Activated CD4-positive, alpha-beta T cell treated with anti-CD3 and anti-CD28 coated beads, Interleukin-2, amount 50 U/mL, for 4 hours (primary cell): Measurements from ENCODE around the gene VWA5B1.
A peak's percentile ranks its signal among the peaks of the same experiment; 100 is the strongest.
"Not testable (repeated sequence)": the region's sequence is repeated elsewhere in the genome, so short reads cannot be mapped to it uniquely, and the experiment has no call there.

Experiments used
- DNase-seq, 2 experiments: peaks; one replicate each; pipeline ENCODE4 v3.0.0-alpha.2; 2020

VWA5B1 gene, protein sequence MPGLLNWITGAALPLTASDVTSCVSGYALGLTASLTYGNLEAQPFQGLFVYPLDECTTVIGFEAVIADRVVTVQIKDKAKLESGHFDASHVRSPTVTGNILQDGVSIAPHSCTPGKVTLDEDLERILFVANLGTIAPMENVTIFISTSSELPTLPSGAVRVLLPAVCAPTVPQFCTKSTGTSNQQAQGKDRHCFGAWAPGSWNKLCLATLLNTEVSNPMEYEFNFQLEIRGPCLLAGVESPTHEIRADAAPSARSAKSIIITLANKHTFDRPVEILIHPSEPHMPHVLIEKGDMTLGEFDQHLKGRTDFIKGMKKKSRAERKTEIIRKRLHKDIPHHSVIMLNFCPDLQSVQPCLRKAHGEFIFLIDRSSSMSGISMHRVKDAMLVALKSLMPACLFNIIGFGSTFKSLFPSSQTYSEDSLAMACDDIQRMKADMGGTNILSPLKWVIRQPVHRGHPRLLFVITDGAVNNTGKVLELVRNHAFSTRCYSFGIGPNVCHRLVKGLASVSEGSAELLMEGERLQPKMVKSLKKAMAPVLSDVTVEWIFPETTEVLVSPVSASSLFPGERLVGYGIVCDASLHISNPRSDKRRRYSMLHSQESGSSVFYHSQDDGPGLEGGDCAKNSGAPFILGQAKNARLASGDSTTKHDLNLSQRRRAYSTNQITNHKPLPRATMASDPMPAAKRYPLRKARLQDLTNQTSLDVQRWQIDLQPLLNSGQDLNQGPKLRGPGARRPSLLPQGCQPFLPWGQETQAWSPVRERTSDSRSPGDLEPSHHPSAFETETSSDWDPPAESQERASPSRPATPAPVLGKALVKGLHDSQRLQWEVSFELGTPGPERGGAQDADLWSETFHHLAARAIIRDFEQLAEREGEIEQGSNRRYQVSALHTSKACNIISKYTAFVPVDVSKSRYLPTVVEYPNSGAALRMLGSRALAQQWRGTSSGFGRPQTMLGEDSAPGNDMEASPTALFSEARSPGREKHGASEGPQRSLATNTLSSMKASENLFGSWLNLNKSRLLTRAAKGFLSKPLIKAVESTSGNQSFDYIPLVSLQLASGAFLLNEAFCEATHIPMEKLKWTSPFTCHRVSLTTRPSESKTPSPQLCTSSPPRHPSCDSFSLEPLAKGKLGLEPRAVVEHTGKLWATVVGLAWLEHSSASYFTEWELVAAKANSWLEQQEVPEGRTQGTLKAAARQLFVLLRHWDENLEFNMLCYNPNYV

DNA sequence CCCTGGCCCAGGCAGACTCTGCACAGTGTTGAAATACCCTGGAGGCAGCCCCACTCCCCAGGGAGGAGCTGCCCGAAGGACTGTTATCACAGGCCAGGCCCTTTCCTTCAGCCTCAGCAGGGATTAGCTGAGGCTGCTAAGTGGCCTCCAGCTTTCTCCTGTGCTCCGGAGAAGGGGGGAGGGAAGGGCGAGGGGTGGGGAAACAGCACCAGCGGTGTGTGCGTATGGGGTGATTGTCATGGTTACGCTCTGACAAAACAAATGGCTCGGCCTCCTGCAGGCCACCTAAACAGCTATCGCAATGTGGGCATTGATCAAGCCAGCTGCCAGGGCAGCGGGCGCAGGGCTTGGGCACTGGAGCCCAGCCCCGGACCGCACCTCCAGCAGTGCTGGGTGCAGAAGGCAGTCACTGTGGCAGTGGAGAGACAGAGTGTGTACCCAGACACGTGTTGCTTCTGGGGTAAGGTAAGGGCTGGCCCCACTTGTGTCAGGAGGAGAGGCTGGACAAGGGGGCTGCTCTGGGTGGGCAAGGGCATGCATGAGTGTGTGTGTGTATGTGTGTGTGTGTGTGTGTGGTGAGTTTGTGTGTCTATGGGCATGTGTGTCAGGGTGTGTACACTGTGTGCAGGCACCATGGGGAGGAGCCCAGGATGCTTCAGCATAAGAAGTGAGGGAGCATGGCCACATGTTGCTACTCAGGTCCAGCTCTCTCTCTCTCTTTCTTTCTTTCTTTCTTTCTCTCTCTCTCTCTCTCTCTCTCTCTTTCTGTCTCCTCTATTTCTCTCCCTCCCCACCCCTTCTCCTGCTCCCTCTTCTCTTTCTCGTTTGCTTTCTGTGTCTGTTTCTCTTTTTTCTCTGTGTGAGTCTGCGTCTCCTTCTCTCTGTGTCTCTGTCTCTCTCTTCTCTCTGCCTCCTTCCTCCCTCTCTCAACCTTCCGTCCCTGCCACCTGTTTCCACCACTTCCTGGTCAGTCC is at the start of gene VWA5B1:
TSS of gene VWA5B1 (plus strand) at position 252 of the 974 bp plus-strand sequence. CDS start 19,727 bp downstream, outside the sequence.
- no peak for DNase-seq

DNA sequence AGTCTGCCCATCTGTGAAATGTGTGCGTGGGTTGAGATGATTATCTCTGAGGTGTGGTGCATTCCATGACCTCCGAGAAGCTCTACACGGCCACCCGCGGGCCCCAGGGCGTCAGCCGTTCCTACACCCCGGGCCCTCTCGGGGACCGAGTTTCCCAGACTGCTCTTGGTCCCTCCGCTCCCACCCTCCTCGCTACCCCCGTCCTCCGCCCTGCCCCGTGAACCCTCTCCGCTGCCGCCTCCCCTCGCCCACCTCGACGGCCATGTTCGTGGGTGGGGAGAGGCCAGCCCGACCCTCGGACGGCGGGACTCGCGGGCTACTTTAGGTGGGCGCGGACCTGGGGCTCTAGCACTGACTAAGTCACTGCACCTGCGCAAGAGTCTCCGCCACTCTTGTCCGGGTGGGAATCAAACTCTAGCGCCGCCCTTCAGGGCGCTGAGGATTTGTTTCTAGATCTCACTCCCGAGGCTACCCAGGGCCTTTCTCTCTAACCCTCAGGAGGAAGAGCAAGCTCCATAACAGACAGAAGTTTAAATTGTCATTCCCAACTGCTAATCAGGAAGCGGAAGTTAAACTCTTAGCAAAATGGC is 47.7 kb upstream of the VWA5B1 start:
- no peak for DNase-seq

DNA sequence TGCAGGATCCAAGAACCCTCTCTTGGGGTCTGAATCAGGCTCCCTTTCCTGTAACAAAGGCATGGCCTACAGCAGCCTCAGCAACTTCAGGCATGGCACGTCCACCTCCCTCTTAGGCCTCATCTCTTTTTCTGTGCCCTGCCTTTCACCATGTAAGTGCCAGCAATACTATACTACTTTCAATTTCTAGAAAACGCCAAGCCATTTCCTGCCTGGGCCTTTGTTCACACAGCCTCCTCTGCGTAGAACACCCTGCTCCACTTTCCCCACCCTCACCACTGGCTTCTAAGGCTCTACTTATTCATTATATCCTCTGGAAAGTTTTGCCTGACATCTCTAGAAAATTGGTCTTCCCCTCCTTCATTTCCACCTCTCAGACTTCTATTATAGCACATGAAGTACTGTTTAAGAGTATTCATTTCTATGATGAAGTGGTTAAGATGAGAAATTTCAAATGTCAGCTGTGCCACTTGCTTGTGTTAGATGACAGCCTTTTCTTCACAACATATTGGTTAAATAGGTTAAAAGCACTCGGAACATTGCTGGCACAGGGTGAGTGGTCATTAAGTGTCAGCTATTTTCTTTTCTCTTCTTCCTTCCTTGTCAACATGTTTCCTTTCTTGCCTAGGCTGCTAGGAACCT is 41.6 kb upstream of the VWA5B1 start:
- peak; percentile 5 to 22 for DNase-seq

DNA sequence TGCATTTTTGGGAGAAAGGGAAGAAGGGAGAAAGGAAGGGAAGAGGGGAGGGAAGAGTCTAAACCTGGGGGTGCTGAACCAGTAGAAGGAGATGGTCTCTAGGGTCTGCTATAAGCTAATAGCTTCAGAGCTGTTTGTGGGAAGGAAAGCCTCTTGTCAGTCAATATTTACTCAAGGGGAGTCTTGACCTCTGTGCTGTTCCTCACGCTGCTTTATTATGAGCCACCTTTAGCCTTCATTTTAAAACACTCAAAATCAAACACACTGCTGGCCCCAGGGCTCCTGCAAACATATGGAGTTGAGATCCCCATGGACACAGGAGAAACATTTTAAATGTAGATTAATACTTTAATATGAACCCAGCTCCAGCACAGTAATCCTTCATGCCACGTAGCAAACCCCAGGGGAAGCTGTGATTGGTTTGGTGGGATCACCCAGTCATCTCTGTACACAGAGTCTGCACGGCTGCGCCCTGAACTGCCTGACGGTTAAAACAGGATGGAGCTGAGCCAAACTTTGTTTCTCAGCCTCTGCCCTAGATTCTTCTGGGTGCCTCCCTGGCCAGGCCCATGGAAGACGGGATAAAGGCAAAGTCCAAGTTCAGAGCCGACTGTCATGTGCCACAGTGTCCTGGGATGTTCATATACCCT is 40.2 kb upstream of the VWA5B1 start:
- DNase-seq, result no peak

DNA sequence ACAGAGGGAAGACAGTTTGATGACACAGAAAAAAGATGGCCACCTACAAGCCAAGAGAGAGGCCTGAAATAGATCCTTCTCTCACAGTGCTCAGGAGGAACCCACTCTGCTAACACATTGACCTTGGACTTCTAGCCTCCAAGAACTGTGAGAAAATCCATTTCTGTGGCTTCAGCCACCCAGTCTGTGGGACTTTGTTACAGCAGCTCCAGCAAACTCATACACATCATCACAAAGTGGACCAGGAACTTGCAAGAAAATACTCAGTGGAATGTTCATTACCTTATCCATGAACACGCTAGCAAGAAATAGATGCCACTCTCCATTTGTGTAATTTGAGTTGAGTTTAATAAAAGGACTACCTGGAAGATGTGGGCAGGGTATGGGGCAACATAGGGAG is 38.1 kb upstream of the VWA5B1 start:
- no peak for DNase-seq

DNA sequence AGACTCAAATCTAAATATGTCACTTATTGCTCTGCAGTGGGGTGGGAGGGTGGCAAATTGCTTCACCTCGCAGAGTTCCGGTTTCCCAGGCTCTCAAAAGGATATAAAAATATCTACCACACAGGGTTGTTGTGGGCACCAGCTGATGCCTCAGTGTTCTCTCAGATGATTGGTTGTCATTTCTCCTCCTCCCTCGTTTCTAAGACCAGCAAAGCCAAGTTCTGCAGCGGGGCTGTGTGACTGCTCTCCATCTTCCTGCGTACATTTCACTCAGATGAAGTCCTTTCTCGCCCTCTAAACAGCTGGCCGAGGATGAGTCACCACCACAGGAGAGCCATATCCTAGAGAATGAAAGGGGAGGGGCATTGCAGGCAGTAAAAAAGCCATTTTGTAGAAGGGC is 35.0 kb upstream of the VWA5B1 start:
- no peak for DNase-seq

DNA sequence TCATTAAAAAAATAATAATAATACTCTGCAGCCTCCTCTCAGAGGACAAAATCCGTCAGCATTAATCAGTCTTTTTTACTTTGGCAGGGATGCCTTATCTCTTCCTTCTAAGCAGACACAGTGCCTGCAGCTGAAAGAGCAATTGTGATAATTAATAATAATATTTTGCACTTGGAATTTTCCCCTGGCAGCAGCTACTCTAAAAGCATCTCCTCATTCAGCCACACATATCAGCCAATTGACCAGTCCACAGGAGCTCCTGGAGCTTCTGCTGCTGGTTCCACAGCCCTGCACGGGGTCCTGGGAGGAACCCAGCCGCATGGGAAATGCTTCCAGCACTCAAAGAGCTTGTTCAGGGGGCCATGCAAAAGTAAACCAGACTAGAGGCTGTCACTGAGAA is 31.0 kb upstream of the VWA5B1 start:
- no peak for DNase-seq

DNA sequence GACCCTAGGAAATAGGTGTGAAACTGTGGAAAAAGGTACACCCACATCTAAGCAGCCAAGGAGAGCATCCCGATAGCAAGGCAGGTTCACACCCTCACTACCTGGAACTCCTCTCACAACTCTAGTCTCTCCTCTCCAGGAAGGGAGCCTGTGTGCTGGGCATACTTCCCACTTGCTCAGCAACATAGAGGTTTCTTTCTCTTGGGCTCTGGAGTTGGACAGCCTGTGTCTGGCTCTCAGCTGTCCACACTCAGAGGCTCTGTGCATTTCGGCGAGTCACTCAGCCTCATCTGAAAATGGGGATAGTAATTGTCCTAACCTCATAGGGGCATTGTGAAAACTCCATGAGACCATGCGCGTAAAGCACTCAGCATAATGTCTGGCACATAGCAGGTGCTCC is 29.6 kb upstream of the VWA5B1 start:
- DNase-seq, result no peak

DNA sequence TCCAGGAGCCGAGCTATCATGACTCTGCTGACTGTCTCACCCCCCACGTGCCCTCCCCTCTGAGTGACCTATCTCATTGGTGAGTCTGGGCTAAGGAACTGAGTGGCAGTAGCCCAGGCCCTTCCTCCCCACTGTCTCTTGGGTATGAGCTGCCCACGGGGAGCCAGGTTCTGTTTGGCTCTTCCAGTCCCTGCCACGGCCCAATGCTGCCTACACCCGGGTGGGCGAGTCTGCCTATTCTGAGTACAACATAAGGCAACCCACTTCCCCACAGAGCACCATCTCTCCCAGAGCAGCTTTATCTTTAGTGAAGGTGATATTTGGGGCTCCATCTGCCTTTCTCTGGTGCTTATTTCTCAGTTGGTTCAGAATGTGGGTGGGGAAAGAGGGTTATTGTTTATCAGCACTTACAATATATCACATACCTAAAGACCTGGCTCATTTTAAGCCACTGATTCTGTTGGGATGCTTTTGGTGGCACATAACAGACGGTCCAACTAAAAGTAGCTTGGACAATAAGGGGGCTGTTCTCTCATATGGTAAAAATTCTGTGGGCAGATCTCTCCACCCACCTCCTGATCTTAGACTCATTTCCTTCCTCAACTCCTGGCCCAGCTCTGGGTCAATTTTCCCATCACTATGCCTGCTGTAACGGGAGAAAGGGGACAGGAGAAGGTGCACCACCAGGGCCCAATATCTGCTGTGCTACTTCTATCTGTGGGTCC is 27.7 kb upstream of the VWA5B1 start:
- DNase-seq, result no peak

DNA sequence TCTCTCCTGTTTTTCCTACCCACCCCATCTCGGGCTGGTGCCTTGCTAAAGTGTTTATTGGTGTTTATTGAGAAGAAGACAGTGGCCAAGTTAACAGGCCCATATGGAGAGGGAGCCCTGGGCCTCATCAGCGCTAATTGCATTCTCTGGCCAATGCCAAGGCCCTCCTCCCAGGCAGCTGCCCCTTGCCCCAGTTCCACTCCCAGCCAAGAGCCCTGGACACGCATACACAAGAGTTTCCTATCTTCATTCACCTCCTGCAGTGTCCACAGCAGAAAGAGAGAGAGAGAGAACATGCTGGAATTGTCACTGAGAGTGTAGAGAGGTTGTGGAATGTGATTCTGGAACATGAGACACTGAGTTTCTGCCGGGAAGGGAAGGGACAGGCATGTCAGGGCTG is 25.4 kb upstream of the VWA5B1 start:
- no peak for DNase-seq

DNA sequence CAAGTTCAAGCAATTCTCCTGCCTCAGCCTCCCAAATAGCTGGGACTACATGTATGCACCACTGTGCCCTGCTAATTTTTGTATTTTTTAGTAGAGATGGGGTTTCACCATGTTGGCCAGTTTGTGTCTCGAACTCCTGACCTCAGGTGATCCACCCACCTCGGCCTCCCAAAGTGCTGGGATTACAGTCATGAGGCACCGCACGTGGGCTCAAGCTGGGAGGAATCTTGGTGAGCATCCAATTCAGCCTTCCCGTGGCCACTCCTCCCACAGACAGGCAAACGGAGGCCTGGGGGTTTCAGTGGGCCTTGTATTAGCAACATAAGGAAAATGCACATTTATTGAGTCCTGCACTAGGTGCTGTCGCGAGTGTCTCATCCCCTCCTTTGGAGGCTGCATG is 24.5 kb upstream of the VWA5B1 start:
- no peak for DNase-seq

DNA sequence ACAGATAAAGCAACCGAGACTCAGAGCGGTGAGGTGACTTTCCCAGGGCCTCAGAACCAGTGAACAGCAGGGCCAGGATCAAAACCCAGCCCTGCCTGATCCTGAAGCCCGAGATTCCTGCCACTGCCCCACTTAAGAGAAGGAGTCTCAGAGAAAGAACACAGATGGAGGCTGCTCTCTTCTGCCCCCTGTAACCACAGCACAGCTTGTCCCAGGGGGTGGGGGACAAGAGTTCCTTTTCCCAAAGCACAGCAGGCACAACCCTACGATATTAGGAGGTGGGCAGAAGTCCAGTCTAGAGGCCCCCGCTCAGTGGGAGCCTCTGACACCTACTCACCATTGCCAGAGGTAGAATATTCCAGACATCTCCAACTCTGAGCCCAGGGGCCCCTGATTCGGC is 24.0 kb upstream of the VWA5B1 start:
- DNase-seq, result no peak

DNA sequence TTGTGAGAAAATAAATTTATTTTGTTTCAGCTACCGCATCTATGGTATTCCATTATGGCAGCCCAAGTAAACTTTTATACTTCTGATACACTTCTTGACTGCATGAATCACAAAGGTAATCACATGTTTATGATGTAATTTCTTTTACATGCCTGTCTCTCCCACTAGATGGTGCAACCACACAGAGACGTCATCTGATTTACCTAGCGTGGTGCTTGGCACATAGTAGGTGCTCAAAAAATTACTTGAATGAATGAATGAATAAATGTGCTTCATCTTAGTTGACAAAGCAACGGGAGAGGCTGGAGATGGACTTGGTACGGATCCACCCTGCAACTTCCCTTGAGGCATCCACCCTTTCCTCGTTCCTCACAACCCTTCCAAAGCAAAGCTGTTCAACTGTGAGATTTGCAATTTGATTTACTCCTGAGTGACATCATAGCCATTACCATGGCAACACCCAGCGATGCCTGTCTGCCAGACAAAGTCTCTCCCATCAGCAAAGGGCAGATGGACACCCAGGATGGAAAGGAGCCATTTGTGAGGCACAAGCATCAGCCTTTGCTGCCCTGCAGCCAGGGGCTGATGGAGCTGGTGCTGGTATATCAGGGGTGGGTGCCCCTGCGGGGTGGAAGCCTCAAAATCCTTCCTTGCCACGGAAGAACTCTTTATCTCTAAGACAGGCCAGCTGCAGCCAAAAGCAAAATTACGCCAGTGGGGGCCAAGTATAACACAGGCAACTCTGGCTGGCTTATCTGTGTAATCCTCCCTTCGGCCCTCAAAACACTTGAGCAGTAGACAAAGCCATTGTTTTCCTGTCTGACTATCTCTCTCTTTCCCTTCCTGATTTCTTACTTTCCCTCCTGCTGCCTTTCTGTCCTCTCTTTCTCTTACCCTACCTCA is 18.9 kb upstream of the VWA5B1 start:
- no peak for DNase-seq

DNA sequence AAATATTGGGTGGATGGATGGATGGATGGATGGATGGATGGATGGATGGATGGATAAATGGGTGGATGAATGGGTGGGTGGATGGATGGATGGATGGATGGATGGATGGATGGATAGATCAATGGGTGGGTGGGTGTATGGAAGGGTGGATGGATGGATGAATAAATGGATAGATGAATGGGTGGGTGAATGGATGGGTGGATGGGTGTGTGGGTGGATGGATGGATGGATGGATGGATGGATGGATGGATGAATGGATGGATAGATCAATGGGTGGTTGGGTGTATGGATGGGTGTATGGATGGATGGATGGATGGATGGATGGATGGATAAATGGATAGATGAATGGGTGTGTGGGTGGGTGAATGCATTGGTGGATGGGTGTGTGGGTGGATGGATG is 17.0 kb upstream of the VWA5B1 start:
- not testable (repeated sequence) for DNase-seq

DNA sequence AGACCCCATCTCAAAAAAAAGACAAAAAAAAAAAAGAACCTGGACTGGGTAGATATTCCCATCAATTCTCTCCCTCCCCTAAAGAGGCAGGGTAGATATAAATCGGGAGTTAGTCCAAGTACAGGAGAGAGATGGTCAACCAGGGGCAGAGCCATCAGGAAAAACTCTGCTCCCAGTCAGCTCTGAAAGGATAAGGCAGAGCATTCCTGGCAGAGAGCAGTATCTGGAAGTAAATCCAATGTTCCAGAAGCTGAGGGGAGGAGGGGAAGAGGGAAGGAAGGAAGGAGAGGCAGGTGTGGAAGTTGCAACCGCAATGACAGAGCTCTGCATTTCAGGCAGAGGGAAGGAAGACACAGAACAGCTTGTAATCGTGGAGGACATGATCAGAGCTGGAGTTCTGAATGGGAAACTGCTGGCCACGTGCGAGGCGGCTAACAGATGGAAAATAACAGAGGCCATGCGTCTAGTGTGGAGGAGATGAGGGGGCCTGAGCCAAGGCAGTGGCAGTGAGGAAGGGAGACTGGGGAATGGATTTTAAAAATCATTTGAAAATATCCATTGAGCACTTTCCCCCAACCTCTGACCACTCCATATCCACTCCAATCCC is 15.3 kb upstream of the VWA5B1 start:
- DNase-seq, result no peak

DNA sequence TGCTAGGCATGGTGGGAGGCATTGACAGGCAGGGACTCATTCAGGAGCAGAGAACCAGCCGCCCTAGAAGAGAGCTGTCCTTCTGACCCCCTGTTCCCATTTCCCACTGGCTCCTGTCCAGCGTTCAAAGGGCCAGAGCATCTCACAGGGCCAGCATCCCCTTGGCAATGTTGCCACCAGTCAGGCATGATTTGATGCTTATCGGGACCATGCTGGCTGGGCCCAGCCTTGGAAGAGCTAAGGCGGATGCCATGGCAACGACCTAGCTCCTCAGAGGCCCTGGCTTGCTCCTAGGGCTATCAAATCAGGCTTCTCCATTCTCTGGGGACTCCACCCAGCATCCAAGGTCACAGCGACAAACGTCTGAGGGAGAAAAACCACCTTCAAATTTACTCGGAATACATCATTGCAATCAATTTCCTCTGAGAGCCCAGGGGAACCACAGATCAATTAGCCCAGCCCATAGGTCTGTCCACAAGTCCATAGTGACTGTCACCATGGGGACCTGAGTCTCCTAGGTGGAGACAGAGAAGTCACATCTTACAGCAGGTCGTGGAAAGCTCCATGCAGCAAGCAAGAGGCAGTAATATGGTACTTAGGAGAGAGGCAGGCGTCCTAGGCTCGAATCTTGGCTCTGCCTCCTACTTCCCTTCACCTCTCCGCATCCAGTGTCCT is 14.1 kb upstream of the VWA5B1 start:
- DNase-seq, result no peak

DNA sequence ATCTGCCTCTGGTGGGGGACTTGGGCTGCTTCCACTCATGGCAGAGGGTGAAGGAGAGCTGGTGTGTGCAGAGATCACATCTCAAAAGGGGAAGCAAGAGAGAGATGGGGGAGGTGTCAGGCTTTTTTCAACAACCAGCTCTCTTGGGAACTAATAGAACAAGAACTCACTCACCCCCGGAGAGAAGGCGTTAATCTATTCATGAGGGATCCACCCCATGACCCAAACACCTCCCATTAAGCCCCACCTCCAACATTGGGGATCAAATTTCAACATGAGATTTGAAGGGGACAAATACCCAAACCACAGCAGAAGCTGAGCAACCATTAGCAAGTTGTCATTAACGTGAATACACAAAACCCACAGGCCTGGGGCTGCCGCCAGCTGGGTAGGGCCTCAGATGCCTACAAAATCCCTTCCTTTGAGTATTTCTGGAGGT is 12.0 kb upstream of the VWA5B1 start:
- DNase-seq, result no peak

DNA sequence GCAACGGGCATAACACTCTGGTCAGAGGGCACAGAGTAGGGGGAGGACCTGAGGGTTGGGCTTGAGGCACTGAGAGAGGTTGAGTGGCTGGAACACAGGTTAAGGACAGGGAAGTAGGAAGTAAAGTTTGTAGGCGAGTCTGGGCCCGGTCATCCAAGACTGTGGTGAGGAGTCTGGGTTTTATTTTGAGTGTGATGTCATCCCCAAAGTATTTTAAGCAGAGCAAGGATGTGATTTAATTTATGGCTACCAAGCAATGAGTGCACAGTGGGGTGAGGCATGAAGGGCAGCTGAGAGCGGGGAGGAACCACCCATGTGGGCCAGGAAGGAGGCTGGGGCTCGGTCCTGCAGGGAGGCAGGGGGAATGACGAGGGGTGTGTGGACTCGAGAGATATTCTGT is 11.2 kb upstream of the VWA5B1 start:
- DNase-seq, result no peak
